ENCODE measurements around the gene PLXND1.

Gene PLXND1

DNA sequence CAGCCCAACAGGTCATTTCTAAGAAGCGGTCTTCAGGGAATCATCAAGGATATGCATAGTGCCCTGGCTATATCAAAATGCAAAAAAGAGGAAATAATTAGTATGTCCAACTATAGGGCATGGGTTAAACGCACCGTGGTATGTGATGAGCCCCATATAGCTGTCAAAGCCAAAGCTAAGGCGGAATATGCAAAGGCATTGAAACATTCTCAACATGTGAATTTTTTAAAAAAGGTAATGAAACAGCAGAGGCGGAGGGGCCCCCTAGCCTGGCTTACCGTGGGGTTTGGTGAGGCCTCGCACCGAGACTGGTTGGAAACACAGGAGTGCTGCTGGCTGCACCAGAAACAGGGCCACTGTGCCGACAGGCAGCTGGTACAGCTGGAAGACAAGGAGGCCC lies 23.2 kb downstream of the PLXND1 start:
- DNase-seq (ENCODE audit: low spot score): no peak
- TF ChIP-seq, protein P1, sequence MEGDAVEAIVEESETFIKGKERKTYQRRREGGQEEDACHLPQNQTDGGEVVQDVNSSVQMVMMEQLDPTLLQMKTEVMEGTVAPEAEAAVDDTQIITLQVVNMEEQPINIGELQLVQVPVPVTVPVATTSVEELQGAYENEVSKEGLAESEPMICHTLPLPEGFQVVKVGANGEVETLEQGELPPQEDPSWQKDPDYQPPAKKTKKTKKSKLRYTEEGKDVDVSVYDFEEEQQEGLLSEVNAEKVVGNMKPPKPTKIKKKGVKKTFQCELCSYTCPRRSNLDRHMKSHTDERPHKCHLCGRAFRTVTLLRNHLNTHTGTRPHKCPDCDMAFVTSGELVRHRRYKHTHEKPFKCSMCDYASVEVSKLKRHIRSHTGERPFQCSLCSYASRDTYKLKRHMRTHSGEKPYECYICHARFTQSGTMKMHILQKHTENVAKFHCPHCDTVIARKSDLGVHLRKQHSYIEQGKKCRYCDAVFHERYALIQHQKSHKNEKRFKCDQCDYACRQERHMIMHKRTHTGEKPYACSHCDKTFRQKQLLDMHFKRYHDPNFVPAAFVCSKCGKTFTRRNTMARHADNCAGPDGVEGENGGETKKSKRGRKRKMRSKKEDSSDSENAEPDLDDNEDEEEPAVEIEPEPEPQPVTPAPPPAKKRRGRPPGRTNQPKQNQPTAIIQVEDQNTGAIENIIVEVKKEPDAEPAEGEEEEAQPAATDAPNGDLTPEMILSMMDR (IDR thresholded peaks at IDR 0.05): no peak
- Histone ChIP-seq H3K27ac (peak overlapping the region in 1 of 2 donors; percentile 22), H3K4me3 (no peak overlapping the region)

DNA sequence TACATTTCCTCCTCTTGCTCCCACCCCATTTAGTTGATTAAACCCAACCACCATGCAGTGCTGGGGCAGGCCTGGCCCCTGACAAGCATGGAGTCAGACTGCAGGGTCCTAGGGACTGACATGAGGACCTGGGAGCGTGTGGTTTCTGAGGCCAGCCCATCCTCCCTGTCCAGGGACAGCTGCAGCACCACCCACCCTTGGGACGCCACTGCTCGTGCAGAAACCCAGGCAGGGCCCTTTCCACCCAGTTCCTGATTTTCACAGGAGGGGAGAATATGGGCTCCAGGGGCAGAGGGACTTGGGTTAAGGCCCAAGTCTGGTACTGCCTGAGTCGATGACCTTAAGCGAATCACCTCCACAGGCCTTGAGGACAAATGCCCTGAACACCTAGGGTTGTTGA lies 23.7 kb downstream of the PLXND1 start:
- TF ChIP-seq, protein P1 (IDR thresholded peaks at IDR 0.05): no peak
- Histone ChIP-seq H3K27ac (peak overlapping the region in 1 of 2 donors; percentile 34), H3K4me3 (no peak overlapping the region)
- DNase-seq (ENCODE audit: low spot score): no peak

DNA sequence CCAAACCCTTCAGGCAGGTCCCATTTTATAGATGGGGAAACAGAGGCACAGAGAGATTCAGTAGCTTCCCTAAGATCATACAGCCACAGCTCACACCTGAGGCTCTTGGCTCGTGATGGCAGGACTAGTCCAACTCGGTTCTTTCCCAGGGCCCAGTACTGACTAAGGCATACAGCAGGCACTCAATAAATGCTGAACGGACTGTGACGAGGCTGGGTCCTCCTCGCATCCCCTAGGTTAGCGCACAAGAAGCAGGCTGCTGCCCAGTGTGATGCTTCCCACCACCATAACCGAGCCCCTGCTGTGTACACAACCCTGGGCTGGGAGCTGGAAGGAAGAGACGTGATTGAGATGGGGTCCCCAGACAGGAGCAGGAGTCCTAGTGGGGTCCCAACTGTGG lies 24.9 kb downstream of the PLXND1 start:
- DNase-seq (ENCODE audit: low spot score): no peak
- Histone ChIP-seq H3K4me3 (no peak overlapping the region), H3K27ac (peak overlapping the region in 1 of 2 donors; percentile 16)
- TF ChIP-seq, protein P1 (IDR thresholded peaks at IDR 0.05): no peak

DNA sequence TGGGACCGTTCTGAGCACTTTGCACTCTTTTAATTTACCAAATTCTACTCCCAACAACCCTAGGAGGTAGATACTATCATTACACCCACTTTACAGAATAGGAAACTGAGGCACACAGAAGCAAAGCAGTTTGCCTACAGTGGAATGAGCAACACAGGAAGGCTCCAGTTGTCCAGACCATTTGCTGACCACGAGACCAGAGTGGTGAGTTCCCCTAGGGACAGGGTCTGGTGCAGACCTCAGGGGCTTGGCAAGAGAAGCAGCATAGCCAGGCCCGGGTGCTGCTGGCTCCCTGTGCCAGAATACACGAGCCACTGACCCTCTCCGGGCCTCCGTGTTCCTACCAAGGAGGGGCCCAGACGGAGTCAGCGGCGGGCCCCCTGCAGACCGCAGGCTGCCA lies 26.5 kb downstream of the PLXND1 start:
- TF ChIP-seq, protein P1 (IDR thresholded peaks at IDR 0.05): no peak
- Histone ChIP-seq H3K27ac (peak overlapping the region in 1 of 2 donors; percentile 83), H3K4me3 (no peak overlapping the region)
- no peak for DNase-seq (ENCODE audit: low spot score)

DNA sequence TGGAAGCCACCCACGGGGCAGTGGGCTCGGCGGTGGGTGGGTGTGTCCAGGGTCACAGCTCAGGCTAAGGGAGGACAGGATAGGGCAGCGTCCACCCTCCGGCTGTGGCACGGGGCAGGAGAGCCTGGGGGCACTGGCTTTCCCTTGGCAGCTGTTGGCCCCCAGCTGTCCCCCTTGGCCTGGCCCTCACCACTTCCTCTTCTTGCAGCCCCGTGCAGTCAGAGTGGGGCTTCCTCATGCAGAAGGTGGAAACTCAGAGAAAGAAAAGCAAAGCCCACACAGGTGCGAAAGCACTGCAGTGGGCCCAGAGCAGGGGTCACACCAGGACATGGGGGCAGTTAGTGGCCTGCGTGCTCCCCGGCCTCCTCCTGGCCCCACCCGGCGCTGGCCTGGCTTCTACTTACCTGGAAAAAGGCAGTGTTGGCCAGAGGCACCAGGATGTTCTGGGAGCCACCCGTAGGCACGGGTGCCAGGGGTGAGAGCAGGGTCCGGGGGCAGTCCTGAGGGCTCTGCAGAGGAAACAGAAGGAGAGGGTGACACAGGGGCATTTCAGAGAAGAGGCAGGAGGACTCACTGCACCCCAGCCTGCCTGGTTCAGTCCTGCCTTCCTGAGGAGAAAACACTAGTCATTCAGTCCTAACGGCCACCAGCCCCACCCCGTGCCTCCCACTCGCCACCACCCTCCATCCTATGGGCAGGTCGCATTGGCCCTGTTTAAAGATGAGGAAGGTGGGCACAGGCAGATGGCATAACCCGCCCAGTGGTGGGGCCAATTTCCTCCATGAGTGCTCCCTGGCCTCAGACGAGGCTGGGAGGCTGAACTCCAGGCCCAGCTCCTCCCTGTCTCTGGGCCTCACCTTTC lies 28.3 kb downstream of the PLXND1 start:
- H3K27ac ChIP-seq: peak overlapping the region; percentile 4 to 83
- TF ChIP-seq, protein P1 (IDR thresholded peaks at IDR 0.05): no peak
- no peak for DNase-seq (ENCODE audit: low spot score)
- H3K4me3 ChIP-seq: no peak overlapping the region

DNA sequence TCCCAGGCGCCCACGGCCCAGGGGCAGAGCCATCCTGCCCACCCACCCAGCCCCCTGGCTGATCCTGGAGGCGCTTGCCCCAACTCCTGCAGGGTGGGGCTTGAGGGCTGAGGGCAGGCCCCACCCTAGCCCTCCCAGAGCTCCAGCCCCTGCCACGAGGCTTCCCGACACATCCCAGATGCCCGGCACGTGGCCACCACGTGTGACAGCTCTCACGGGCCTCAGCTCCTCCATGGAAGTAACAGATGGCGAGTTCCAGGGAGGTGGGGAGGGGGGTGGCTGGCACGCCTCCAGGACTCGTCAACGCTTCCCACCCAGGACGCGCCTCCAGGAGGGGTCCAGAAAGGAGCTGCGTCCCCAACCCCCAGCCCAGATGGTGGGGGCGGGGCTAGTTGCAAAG lies 29.1 kb downstream of the PLXND1 start:
- TF ChIP-seq, protein P1 (IDR thresholded peaks at IDR 0.05): no peak

More for the DNA sequence above, 29.1 kb downstream of the PLXND1 start:
- peak overlapping the region; percentile 36 to 83 for H3K27ac ChIP-seq
- no peak overlapping the region for H3K4me3 ChIP-seq
- no peak for DNase-seq (ENCODE audit: low spot score)
